Parathyroid adenoma (tissue), 2 donors: Measurements from ENCODE around the gene TBL1Y.

ENCODE experiments used
- H2AFZ ChIP-seq: fragments of 300-600 bp; sonication (generic); one replicate; pipeline ENCODE4 v1.7.0; 2017; ENCODE audit warnings: antibody characterized with exemption, mild to moderate bottlenecking
- H3K27ac ChIP-seq: fragments of 300-600 bp; sonication (generic); one replicate; pipeline ENCODE4 v1.7.0; 2017
- H3K27me3 ChIP-seq: fragments of 300-600 bp; sonication (generic); one replicate; pipeline ENCODE4 v1.7.0; 2017; ENCODE audit warnings: low read length; ENCODE audit not compliant: control insufficient read depth, insufficient read depth
- H3K36me3 ChIP-seq: fragments of 300-600 bp; sonication (generic); one replicate; pipeline ENCODE4 v1.7.0; 2017; ENCODE audit warnings: low read length; ENCODE audit not compliant: control insufficient read depth, insufficient read depth
- H3K4me1 ChIP-seq: fragments of 300-600 bp; sonication (generic); one replicate; pipeline ENCODE4 v1.7.0; 2017; ENCODE audit warnings: control low read depth
- H3K4me2 ChIP-seq: fragments of 300-600 bp; sonication (generic); one replicate; pipeline ENCODE4 v1.7.0; 2017; ENCODE audit warnings: low read length
- H3K4me3 ChIP-seq: fragments of 300-600 bp; sonication (generic); one replicate; pipeline ENCODE4 v1.7.0; 2017; ENCODE audit warnings: low read depth, low read length
- H3K79me2 ChIP-seq: fragments of 300-600 bp; sonication (generic); one replicate; pipeline ENCODE4 v1.7.0; 2017; ENCODE audit warnings: control low read depth
- H3K9ac ChIP-seq: fragments of 300-600 bp; sonication (generic); one replicate; pipeline ENCODE4 v1.7.0; 2017; ENCODE audit warnings: mild to moderate bottlenecking
- H3K9me3 ChIP-seq: fragments of 300-600 bp; sonication (generic); one replicate; pipeline ENCODE4 v1.7.0; 2017; ENCODE audit warnings: low read length; ENCODE audit not compliant: control insufficient read depth
- TF ChIP-seq, protein P1 (sequence below): fragments of 300-600 bp; sonication (generic); IDR thresholded peaks from one replicate; pipeline ENCODE4 v1.7.0; 2017; ENCODE audit warnings: antibody characterized with exemption, mild to moderate bottlenecking
- donor health status: primary hyperparathyroidism.

Gene TBL1Y

DNA sequence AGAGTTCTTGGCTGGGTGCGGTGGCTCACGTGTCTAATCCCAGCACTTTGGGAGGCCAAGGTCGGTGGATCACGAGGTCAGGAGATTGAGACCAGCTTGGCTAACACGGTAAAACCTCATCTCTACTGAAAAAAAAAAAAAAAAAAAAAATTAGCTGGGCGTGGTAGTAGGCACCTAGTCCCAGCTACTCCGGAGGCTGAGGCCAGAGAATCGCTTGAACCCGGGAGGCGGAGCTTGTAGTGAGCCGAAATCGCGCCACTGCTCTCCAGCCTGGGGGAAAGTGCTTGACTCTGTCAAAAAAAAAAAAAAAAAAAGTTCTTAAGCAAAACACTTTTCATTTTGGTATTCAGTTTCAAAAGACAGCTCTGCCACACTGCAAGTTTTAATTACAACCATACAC lies 37.9 kb downstream of the TBL1Y start:
- H3K4me1 ChIP-seq = no peaks in the 10 kb centered on the region
- no peaks in the 10 kb centered on the region for H3K9me3 ChIP-seq
- TF ChIP-seq, protein P1, sequence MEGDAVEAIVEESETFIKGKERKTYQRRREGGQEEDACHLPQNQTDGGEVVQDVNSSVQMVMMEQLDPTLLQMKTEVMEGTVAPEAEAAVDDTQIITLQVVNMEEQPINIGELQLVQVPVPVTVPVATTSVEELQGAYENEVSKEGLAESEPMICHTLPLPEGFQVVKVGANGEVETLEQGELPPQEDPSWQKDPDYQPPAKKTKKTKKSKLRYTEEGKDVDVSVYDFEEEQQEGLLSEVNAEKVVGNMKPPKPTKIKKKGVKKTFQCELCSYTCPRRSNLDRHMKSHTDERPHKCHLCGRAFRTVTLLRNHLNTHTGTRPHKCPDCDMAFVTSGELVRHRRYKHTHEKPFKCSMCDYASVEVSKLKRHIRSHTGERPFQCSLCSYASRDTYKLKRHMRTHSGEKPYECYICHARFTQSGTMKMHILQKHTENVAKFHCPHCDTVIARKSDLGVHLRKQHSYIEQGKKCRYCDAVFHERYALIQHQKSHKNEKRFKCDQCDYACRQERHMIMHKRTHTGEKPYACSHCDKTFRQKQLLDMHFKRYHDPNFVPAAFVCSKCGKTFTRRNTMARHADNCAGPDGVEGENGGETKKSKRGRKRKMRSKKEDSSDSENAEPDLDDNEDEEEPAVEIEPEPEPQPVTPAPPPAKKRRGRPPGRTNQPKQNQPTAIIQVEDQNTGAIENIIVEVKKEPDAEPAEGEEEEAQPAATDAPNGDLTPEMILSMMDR = no peak
- H3K27ac ChIP-seq = no peak overlapping the region
- no peak overlapping the region for H3K9ac ChIP-seq
- no peak overlapping the region for H3K4me3 ChIP-seq
- no peak overlapping the region for H2AFZ ChIP-seq
- no peaks in the 10 kb centered on the region for H3K79me2 ChIP-seq
- no peak overlapping the region for H3K4me2 ChIP-seq
- no peaks in the 10 kb centered on the region for H3K27me3 ChIP-seq
- no peaks in the 10 kb centered on the region for H3K36me3 ChIP-seq

GRCh38 chrY:6949947-6950346 lies 39.5 kb downstream of the TBL1Y start:
- Histone ChIP-seq H3K4me1 (no peaks in the 10 kb centered on the region), H3K9me3 (no peaks in the 10 kb centered on the region), H3K79me2 (no peaks in the 10 kb centered on the region), H3K36me3 (no peaks in the 10 kb centered on the region), H3K9ac (no peak overlapping the region), H3K4me2 (no peak overlapping the region), H3K27me3 (no peaks in the 10 kb centered on the region), H2AFZ (no peak overlapping the region), H3K4me3 (no peak overlapping the region), H3K27ac (no peak overlapping the region)
- TF ChIP-seq, protein P1 = no peak

GRCh38 chrY:6964732-6965131 lies 54.2 kb downstream of the TBL1Y start:
- no peaks in the 10 kb centered on the region for H3K27me3 ChIP-seq
- TF ChIP-seq, protein P1 = no peak
- H3K79me2 ChIP-seq = no peaks in the 10 kb centered on the region
- H3K9me3 ChIP-seq = no peaks in the 10 kb centered on the region
- H3K4me1 ChIP-seq = no peaks in the 10 kb centered on the region
- H2AFZ ChIP-seq = no peak overlapping the region
- no peak overlapping the region for H3K9ac ChIP-seq
- H3K4me2 ChIP-seq = no peak overlapping the region
- no peak overlapping the region for H3K27ac ChIP-seq
- no peak overlapping the region for H3K4me3 ChIP-seq
- no peaks in the 10 kb centered on the region for H3K36me3 ChIP-seq

DNA sequence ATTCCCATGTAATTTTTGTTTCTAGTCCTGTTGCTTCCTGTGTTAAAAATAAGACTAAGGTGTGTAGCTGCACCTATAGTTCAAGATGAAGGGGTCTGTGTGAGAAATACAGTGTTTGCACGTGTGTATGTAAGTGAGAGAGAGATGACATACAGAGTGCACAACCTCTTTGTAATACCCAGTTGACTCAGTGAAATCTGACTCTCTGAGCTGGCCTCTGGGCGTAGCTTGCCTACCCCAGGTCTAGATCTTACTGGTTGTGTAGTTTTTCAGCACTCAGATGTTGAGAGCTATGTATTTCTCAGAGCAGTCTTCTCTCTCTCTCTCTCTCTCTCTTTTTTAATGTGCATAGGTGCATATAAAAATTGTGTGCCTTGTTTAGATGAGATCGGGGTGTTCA lies 56.0 kb downstream of the TBL1Y start:
- no peak overlapping the region for H3K27ac ChIP-seq
- H3K27me3 ChIP-seq = no peaks in the 10 kb centered on the region
- no peaks in the 10 kb centered on the region for H3K36me3 ChIP-seq
- no peaks in the 10 kb centered on the region for H3K79me2 ChIP-seq
- no peak overlapping the region for H2AFZ ChIP-seq
- no peaks in the 10 kb centered on the region for H3K4me1 ChIP-seq
- H3K9ac ChIP-seq = no peak overlapping the region
- H3K4me3 ChIP-seq = no peak overlapping the region
- H3K9me3 ChIP-seq = no peaks in the 10 kb centered on the region
- TF ChIP-seq, protein P1 = no peak
- H3K4me2 ChIP-seq = no peak overlapping the region

DNA sequence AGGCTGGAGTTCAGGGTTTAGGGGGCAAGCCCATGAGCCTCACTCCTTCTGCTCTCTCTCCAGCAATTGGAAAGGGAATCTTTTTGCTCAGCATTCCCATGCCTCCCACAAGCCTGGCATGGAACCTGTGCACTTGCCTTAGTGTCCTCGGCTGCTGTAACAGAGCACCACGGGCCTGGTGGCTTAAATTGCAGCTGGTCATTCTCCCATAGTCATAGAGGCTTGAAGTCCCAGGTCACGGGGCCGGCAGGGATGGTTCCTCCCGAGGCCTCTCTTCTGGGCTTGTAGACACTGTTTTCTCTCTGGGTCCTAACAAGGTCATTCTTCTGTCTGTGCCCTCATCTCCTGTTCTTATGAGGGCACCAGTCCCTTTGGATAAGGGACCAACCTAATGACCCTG lies 57.2 kb downstream of the TBL1Y start:
- Histone ChIP-seq H3K4me1 (no peaks in the 10 kb centered on the region), H3K4me2 (no peak overlapping the region), H3K27me3 (no peaks in the 10 kb centered on the region), H3K36me3 (no peaks in the 10 kb centered on the region), H2AFZ (no peak overlapping the region), H3K27ac (no peak overlapping the region), H3K79me2 (no peaks in the 10 kb centered on the region), H3K9me3 (no peaks in the 10 kb centered on the region), H3K4me3 (no peak overlapping the region), H3K9ac (no peak overlapping the region)
- TF ChIP-seq, protein P1 = no peak
